GM23248 (cell line): ENCODE data around the gene SHC1. TPM values are rescaled to one million over a fixed set of nuclear protein-coding genes. Genes with fewer than 3 reads are reported as not detected.

Source experiments
- DNase-seq: peaks from one replicate; pipeline ENCODE4 v3.0.0-alpha.2; 2015
- H2AFZ ChIP-seq: fragments of 200-600 bp; sonication (generic); 2 replicates; pipeline ENCODE4 v1.6.1; 2016; ENCODE audit warnings: antibody characterized with exemption
- H3F3A ChIP-seq: fragments of 200-600 bp; sonication (generic); 2 replicates; pipeline ENCODE4 v1.6.1; 2016; ENCODE audit warnings: mild to moderate bottlenecking, antibody characterized with exemption, mixed run types; ENCODE audit not compliant: insufficient read depth
- H3K27ac ChIP-seq: fragments of 200-600 bp; sonication (generic); 2 replicates; pipeline ENCODE4 v1.5.1; 2016; ENCODE audit warnings: mild to moderate bottlenecking
- H3K27me3 ChIP-seq: fragments of 200-600 bp; sonication (generic); replicated peaks from 2 replicates; pipeline ENCODE4 v1.6.1; 2016; ENCODE audit warnings: mild to moderate bottlenecking; ENCODE audit not compliant: insufficient read depth
- H3K36me3 ChIP-seq: fragments of 200-600 bp; sonication (generic); 2 replicates; pipeline ENCODE4 v1.6.1; 2016; ENCODE audit warnings: low read depth, mild to moderate bottlenecking
- H3K4me1 ChIP-seq: fragments of 200-600 bp; sonication (generic); 2 replicates; pipeline ENCODE4 v1.6.1; 2016; ENCODE audit warnings: mild to moderate bottlenecking; ENCODE audit not compliant: insufficient read depth
- H3K4me2 ChIP-seq: fragments of 200-600 bp; sonication (generic); one replicate; pipeline ENCODE4 v1.6.1; 2016; ENCODE audit warnings: mild to moderate bottlenecking; ENCODE audit not compliant: unreplicated experiment
- H3K4me3 ChIP-seq: fragments of 200-600 bp; sonication (generic); 2 replicates; pipeline ENCODE4 v1.5.1; 2016; ENCODE audit warnings: mild to moderate bottlenecking
- H3K79me2 ChIP-seq: fragments of 200-600 bp; sonication (generic); 2 replicates; pipeline ENCODE4 v1.6.1; 2016; ENCODE audit warnings: mild to moderate bottlenecking; ENCODE audit not compliant: insufficient read depth
- H3K9ac ChIP-seq: fragments of 200-600 bp; sonication (generic); 2 replicates; pipeline ENCODE4 v1.6.1; 2016; ENCODE audit warnings: mild to moderate bottlenecking
- H3K9me2 ChIP-seq: fragments of 200-600 bp; sonication (generic); 2 replicates; pipeline ENCODE4 v1.6.1; 2016; ENCODE audit warnings: mixed run types, mild to moderate bottlenecking, moderate library complexity; ENCODE audit not compliant: insufficient read depth
- H3K9me3 ChIP-seq: fragments of 200-600 bp; sonication (generic); one replicate; pipeline ENCODE4 v1.6.1; 2017; ENCODE audit warnings: low read depth
- H4K20me1 ChIP-seq: fragments of 200-600 bp; sonication (generic); 2 replicates; pipeline ENCODE4 v1.6.0; 2016; ENCODE audit not compliant: insufficient read depth
- EZH2 ChIP-seq: fragments of 200-600 bp; sonication (generic); IDR thresholded peaks from 2 replicates; pipeline ENCODE4 v1.6.1; 2018; ENCODE audit warnings: antibody characterized with exemption, mild to moderate bottlenecking; ENCODE audit not compliant: insufficient read depth, poor library complexity, severe bottlenecking
- EZH2phosphoT487 ChIP-seq: fragments of 200-600 bp; sonication (generic); IDR thresholded peaks from 2 replicates; pipeline ENCODE4 v1.6.1; 2018; ENCODE audit warnings: antibody characterized with exemption, moderate library complexity, mild to moderate bottlenecking, low read depth; ENCODE audit not compliant: insufficient read depth
- WGBS, 2 experiments: methylation state at CpG; one replicate each; pipeline ENCODE4 v1.1.6; 2015 to 2017; ENCODE audit warnings: low lambda C conversion rate in 2 of 2, low coverage in 1 of 2; ENCODE audit errors: missing lambda C conversion rate in 2 of 2; 5-methylcytosine and 5-hydroxymethylcytosine counted together
- in situ Hi-C: fragments of 300-500 bp; cut with MboI; formaldehyde crosslinking; loops from 2 replicates; pipeline ENCODE4 v1.15.0; 2020
- polyA plus RNA-seq: library from polyadenylated mRNA; unstranded; fragments of >200 nt; fragmentation: Nextera tagmentation; extraction: Ambion mirVana; gene quantifications from 2 replicates; pipeline ENCODE4 v1.2.1, GENCODE V29; 2016
- total RNA-seq: library from RNA; depleted of rRNA; stranded (reverse); fragments of >200 nt; shearing (Covaris generic); gene quantifications from 2 replicates; pipeline ENCODE4 v1.2.3, GENCODE V29; 2014

The SHC1 gene
- total and polyA plus RNA-seq, 2 experiments from 2014 or later = 278 to 319 TPM

GRCh38 chr1:154964359-154964758 lies 6.2 kb downstream of the SHC1 start:
- Histone ChIP-seq H3K27ac (0 out of 2 replicates have a peak overlapping the region, but pooled peaks have one; percentile 15), H3K36me3 (peaks cover 26% of the 10 kb centered on the region), H3K4me1 (peaks cover 23% of the 10 kb centered on the region), H3K4me3 (no peak overlapping the region), H2AFZ (no peak overlapping the region), H3K9me3 (no peaks in the 10 kb centered on the region), H4K20me1 (no peaks in the 10 kb centered on the region), H3K27me3 (no peaks in the 10 kb centered on the region), H3K4me2 (no peak overlapping the region), H3F3A (peaks cover 42% of the 10 kb centered on the region), H3K79me2 (peaks cover 66% of the 10 kb centered on the region), H3K9ac (no peak overlapping the region), H3K9me2 (no peaks in the 10 kb centered on the region)
- in situ Hi-C loops = no loop called here
- no peak for DNase-seq
- WGBS, 2 experiments = 94 to 97% methylated on average over 5 to 6 of the region's 6 CpGs
- no peak for TF ChIP-seq EZH2
- TF ChIP-seq EZH2phosphoT487 = no peak

GRCh38 chr1:154963643-154964042 lies 6.9 kb downstream of the SHC1 start:
- peaks cover 42% of the 10 kb centered on the region for H3F3A ChIP-seq
- 0 out of 2 replicates have a peak overlapping the region, but pooled peaks have one; percentile 15 for H3K27ac ChIP-seq
- H3K9me2 ChIP-seq = no peaks in the 10 kb centered on the region
- peaks cover 59% of the 10 kb centered on the region for H3K79me2 ChIP-seq
- H3K27me3 ChIP-seq = no peaks in the 10 kb centered on the region
- H3K9ac ChIP-seq = 0 out of 2 replicates have a peak overlapping the region, but pooled peaks have one; percentile 9
- H3K9me3 ChIP-seq = no peaks in the 10 kb centered on the region
- no peak overlapping the region for H3K4me3 ChIP-seq
- TF ChIP-seq EZH2 (no peak), EZH2phosphoT487 (no peak)
- no peak overlapping the region for H2AFZ ChIP-seq
- H3K36me3 ChIP-seq = peaks cover 26% of the 10 kb centered on the region
- H3K4me1 ChIP-seq = peaks cover 16% of the 10 kb centered on the region
- no peak for DNase-seq
- in situ Hi-C loops = no loop called here
- H4K20me1 ChIP-seq = no peaks in the 10 kb centered on the region
- H3K4me2 ChIP-seq = no peak overlapping the region
- 73 to 79% methylated on average over 8 of the region's 8 CpGs for WGBS, 2 experiments

GRCh38 chr1:154962795-154963330 lies 7.7 kb downstream of the SHC1 start:
- Histone ChIP-seq H2AFZ (no peak overlapping the region), H3F3A (peaks cover 42% of the 10 kb centered on the region), H3K27ac (peak overlapping the region; percentile 70; the same call in 1 of the 2 replicates), H3K36me3 (peaks cover 21% of the 10 kb centered on the region), H4K20me1 (no peaks in the 10 kb centered on the region), H3K4me3 (peak overlapping the region; percentile 79), H3K4me1 (peaks cover 13% of the 10 kb centered on the region), H3K4me2 (peak overlapping the region; percentile 91), H3K9me2 (no peaks in the 10 kb centered on the region), H3K79me2 (peaks cover 51% of the 10 kb centered on the region), H3K27me3 (no peaks in the 10 kb centered on the region), H3K9me3 (no peaks in the 10 kb centered on the region), H3K9ac (peak overlapping the region; percentile 82)
- WGBS, 2 experiments = 59 to 68% methylated on average over 6 of the region's 6 CpGs
- TF ChIP-seq EZH2 (no peak), EZH2phosphoT487 (no peak)
- DNase-seq = no peak
- in situ Hi-C loops = no loop called here

- Histone ChIP-seq H3K4me1 (peaks cover 15% of the 10 kb centered on the region), H3K9me2 (no peaks in the 10 kb centered on the region), H3K9me3 (no peaks in the 10 kb centered on the region), H3K4me2 (peak overlapping the region; percentile 91), H3K79me2 (peaks cover 45% of the 10 kb centered on the region), H3K27me3 (no peaks in the 10 kb centered on the region), H4K20me1 (no peaks in the 10 kb centered on the region), H3K9ac (peak overlapping the region; percentile 82), H3K27ac (peak overlapping the region; percentile 70), H3K4me3 (peak overlapping the region; percentile 79), H2AFZ (peak overlapping the region; percentile 40), H3K36me3 (peaks cover 20% of the 10 kb centered on the region), H3F3A (peaks cover 39% of the 10 kb centered on the region)
- in situ Hi-C loops = no loop called here
- no peak for TF ChIP-seq EZH2phosphoT487
- TF ChIP-seq EZH2 = no peak
- peak; percentile 53 for DNase-seq
- 5% methylated on average over 22 to 25 of the region's 25 CpGs for WGBS, 2 experiments
Measured at GRCh38 chr1:154962156-154962749, 8.3 kb downstream of the SHC1 start.
